ENCODE data around the gene TUBGCP3. TPM values are rescaled to one million over a fixed set of nuclear protein-coding genes. Genes with fewer than 3 reads are reported as not detected.

The TUBGCP3 gene
- total RNA-seq, 4 donors from 2014 or later: 23.3 to 43.6 (median 30.0) TPM

- in situ Hi-C loops (cut with MboI; ENCODE audit: low pct_ligation_motif_present in 1 of 4, low pct_unique_long_range_greater_than_20kb in 1 of 4, low sequenced_read_pairs in 3 of 4) (no loop called here), intact Hi-C loops (cut with DNase I; ENCODE audit: low total_unique reads) (no loop called here)
- no peak for DNase-seq
- Histone ChIP-seq H3K27ac (no peak overlapping the region), H3K4me1 (no peaks in the 10 kb centered on the region), H3K27me3 (no peaks in the 10 kb centered on the region), H3K4me3 (no peak overlapping the region), H3K36me3 (peaks cover 0 to 27% (median 8%) of the 10 kb centered on the region in 4 donors), H3K9me3 (no peaks in the 10 kb centered on the region)
- 84% methylated on average over 3 of the region's 3 CpGs; no CpG with 5 or more reads in 1 of the 2 donors for WGBS, 2 donors (ENCODE audit: low coverage in 1 of 2)
- TF ChIP-seq EP300 (IDR thresholded peaks at IDR 0.05; ENCODE audit: low read depth): no peak
Observed at GRCh38 chr13:112521073-112521685, 66.8 kb downstream of the TUBGCP3 start.

GRCh38 chr13:112519517-112520060 lies 68.4 kb downstream of the TUBGCP3 start:
- Histone ChIP-seq H3K9me3 (no peaks in the 10 kb centered on the region), H3K4me3 (no peak overlapping the region), H3K27me3 (no peaks in the 10 kb centered on the region), H3K4me1 (no peaks in the 10 kb centered on the region), H3K27ac (no peak overlapping the region), H3K36me3 (peaks cover 0 to 42% (median 9%) of the 10 kb centered on the region in 4 donors)
- 96 to 100% methylated on average over 7 to 12 of the region's 20 CpGs for WGBS, 2 donors (ENCODE audit: low coverage in 1 of 2)
- no peak for DNase-seq
- TF ChIP-seq POLR2A (IDR thresholded peaks at IDR 0.05) (no peak), EP300 (IDR thresholded peaks at IDR 0.05; ENCODE audit: low read depth) (no peak), POLR2AphosphoS5 (IDR thresholded peaks at IDR 0.05) (no peak), CTCF (IDR thresholded peaks at IDR 0.05) (no peak)
- intact Hi-C loops (cut with DNase I; ENCODE audit: low total_unique reads) (no loop called here), in situ Hi-C loops (cut with MboI; ENCODE audit: low pct_ligation_motif_present in 1 of 4, low pct_unique_long_range_greater_than_20kb in 1 of 4, low sequenced_read_pairs in 3 of 4) (no loop called here)

- H3K27me3 ChIP-seq: no peaks in the 10 kb centered on the region
- peaks cover 0 to 40% (median 9%) of the 10 kb centered on the region in 4 donors for H3K36me3 ChIP-seq
- in situ Hi-C loops (cut with MboI; ENCODE audit: low pct_ligation_motif_present in 1 of 4, low pct_unique_long_range_greater_than_20kb in 1 of 4, low sequenced_read_pairs in 3 of 4): no loop called here
- no peak overlapping the region for H3K4me3 ChIP-seq
- TF ChIP-seq POLR2AphosphoS5 (IDR thresholded peaks at IDR 0.05): no peak
- intact Hi-C loops (cut with DNase I; ENCODE audit: low total_unique reads): no loop called here
- no peaks in the 10 kb centered on the region for H3K9me3 ChIP-seq
- no peaks in the 10 kb centered on the region for H3K4me1 ChIP-seq
- DNase-seq: no peak
- 97 to 99% methylated on average over 12 to 13 of the region's 13 CpGs for WGBS, 2 donors (ENCODE audit: low coverage in 1 of 2)
- H3K27ac ChIP-seq: no peak overlapping the region
Observed at GRCh38 chr13:112516218-112516617, 71.7 kb downstream of the TUBGCP3 start.

- 80 to 100% methylated on average over 4 to 6 of the region's 6 CpGs for WGBS, 2 donors (ENCODE audit: low coverage in 1 of 2)
- in situ Hi-C loops (cut with MboI; ENCODE audit: low pct_ligation_motif_present in 1 of 4, low pct_unique_long_range_greater_than_20kb in 1 of 4, low sequenced_read_pairs in 3 of 4): no loop called here
- no peaks in the 10 kb centered on the region for H3K4me1 ChIP-seq
- H3K27ac ChIP-seq: no peak overlapping the region
- H3K4me3 ChIP-seq: no peak overlapping the region
- intact Hi-C loops (cut with DNase I; ENCODE audit: low total_unique reads): no loop called here
- DNase-seq: no peak
- no peaks in the 10 kb centered on the region for H3K27me3 ChIP-seq
- H3K9me3 ChIP-seq: no peaks in the 10 kb centered on the region
- H3K36me3 ChIP-seq: peaks cover 0 to 33% (median 6%) of the 10 kb centered on the region in 4 donors
- no peak for TF ChIP-seq POLR2A (IDR thresholded peaks at IDR 0.05)
- no peak for TF ChIP-seq CTCF (IDR thresholded peaks at IDR 0.05)
- TF ChIP-seq EP300 (IDR thresholded peaks at IDR 0.05; ENCODE audit: low read depth): no peak
- no peak for TF ChIP-seq POLR2AphosphoS5 (IDR thresholded peaks at IDR 0.05)
Observed at GRCh38 chr13:112513761-112514160, 74.2 kb downstream of the TUBGCP3 start.

GRCh38 chr13:112510987-112511685 lies 76.8 kb downstream of the TUBGCP3 start:
- Histone ChIP-seq H3K4me1 (no peaks in the 10 kb centered on the region), H3K4me3 (no peak overlapping the region), H3K27me3 (no peaks in the 10 kb centered on the region), H3K27ac (no peak overlapping the region), H3K9me3 (no peaks in the 10 kb centered on the region), H3K36me3 (peaks cover 0 to 18% (median under 1%) of the 10 kb centered on the region in 4 donors)
- 76 to 93% methylated on average over 7 to 10 of the region's 10 CpGs for WGBS, 2 donors (ENCODE audit: low coverage in 1 of 2)
- in situ Hi-C loops (cut with MboI; ENCODE audit: low pct_ligation_motif_present in 1 of 4, low pct_unique_long_range_greater_than_20kb in 1 of 4, low sequenced_read_pairs in 3 of 4): no loop called here
- DNase-seq: no peak
- intact Hi-C loops (cut with DNase I; ENCODE audit: low total_unique reads): no loop called here
- TF ChIP-seq EP300 (IDR thresholded peaks at IDR 0.05; ENCODE audit: low read depth) (no peak), POLR2A (IDR thresholded peaks at IDR 0.05) (no peak), CTCF (IDR thresholded peaks at IDR 0.05) (no peak), POLR2AphosphoS5 (IDR thresholded peaks at IDR 0.05) (no peak)
